H1 (cell line): ENCODE results near the gene SFT2D1. TPM values are rescaled to one million over a fixed set of nuclear protein-coding genes. Genes with fewer than 3 reads are reported as not detected.

Experiments
- CTCF ChIA-PET: fragments of 300-600 bp; sonication (Branson Sonifier 250); formaldehyde crosslinking; loops from one replicate; lab custom pipeline; 2021; ENCODE audit not compliant: partially characterized antibody; lab: Charles Lee
- POLR2A ChIA-PET: fragments of 300-600 bp; sonication (Branson Sonifier 250); formaldehyde crosslinking; loops from one replicate; lab custom pipeline; 2021; ENCODE audit warnings: inconsistent platforms; ENCODE audit not compliant: partially characterized antibody; lab: Charles Lee
- DNase-seq, 2 experiments: peaks; one replicate each; pipeline versions ENCODE4 v3.0.0 to v3.0.0-alpha.2; 2010 to 2022; ENCODE audit warnings: low spot score in 2 of 2, low read depth in 1 of 2, mixed read lengths in 1 of 2
- FAIRE-seq: peaks from 2 replicates; lab custom pipeline; 2011; peaks lifted over from hg19 to GRCh38; lab: Jason Lieb, UNC
- H2AFZ ChIP-seq: 2 replicates; pipeline ENCODE4 v1.8.1; 2012; ENCODE audit warnings: low read length, inconsistent platforms
- H2AK5ac ChIP-seq: 2 replicates; pipeline ENCODE4 v1.6.1; 2013; ENCODE audit warnings: low read depth, low read length
- H2BK120ac ChIP-seq: replicated peaks from 2 replicates; pipeline ENCODE3; 2013; ENCODE audit warnings: low read depth, low read length, inconsistent platforms
- H2BK12ac ChIP-seq: 2 replicates; pipeline ENCODE4 v1.6.1; 2013; ENCODE audit warnings: low read depth, low read length
- H2BK15ac ChIP-seq: 2 replicates; pipeline ENCODE4 v1.6.1; 2013; ENCODE audit warnings: low read length
- H2BK20ac ChIP-seq: 2 replicates; pipeline ENCODE4 v1.6.1; 2013; ENCODE audit warnings: low read length
- H2BK5ac ChIP-seq: 2 replicates; pipeline ENCODE4 v1.6.1; 2013; ENCODE audit warnings: low read depth, low read length
- H3K14ac ChIP-seq: 2 replicates; pipeline ENCODE4 v1.6.1; 2013; ENCODE audit warnings: inconsistent platforms; ENCODE audit not compliant: insufficient read length
- H3K18ac ChIP-seq: 2 replicates; pipeline ENCODE4 v1.6.1; 2013; ENCODE audit warnings: low read length; ENCODE audit errors: extremely low read depth
- H3K23ac ChIP-seq: 2 replicates; pipeline ENCODE4 v1.6.1; 2013; ENCODE audit warnings: inconsistent platforms; ENCODE audit not compliant: insufficient read length
- H3K23me2 ChIP-seq: 2 replicates; pipeline ENCODE4 v1.6.1; 2013; ENCODE audit warnings: low read depth, low read length
- H3K27ac ChIP-seq: 2 replicates; pipeline ENCODE4 v1.6.1; 2011; ENCODE audit warnings: low read depth, low read length, inconsistent platforms
- H3K27me3 ChIP-seq, 4 experiments: replicated peaks in 1 of 4; 1 replicate in 1 of 4; 2 replicates in 3 of 4; pipeline versions ENCODE4 v1.6.1 to v1.8.1; 2011 to 2013; ENCODE audit warnings: low read length in 3 of 4, mild to moderate bottlenecking in 3 of 4, inconsistent platforms in 2 of 4, mixed read lengths in 2 of 4, moderate library complexity in 1 of 4; ENCODE audit not compliant: control insufficient read depth in 3 of 4, insufficient read depth in 3 of 4; ENCODE audit errors: extremely low read depth in 1 of 4
- H3K36me3 ChIP-seq, 4 experiments: 2 replicates each; pipeline versions ENCODE4 v1.6.1 to v1.8.1; 2011 to 2013; ENCODE audit warnings: mild to moderate bottlenecking in 4 of 4, low read length in 3 of 4, moderate library complexity in 2 of 4, control low read depth in 1 of 4, inconsistent platforms in 1 of 4; ENCODE audit not compliant: insufficient read depth in 4 of 4, control insufficient read depth in 2 of 4
- H3K4ac ChIP-seq: replicated peaks from 2 replicates; pipeline ENCODE3; 2013; ENCODE audit warnings: low read length, low read depth, mixed read lengths, inconsistent platforms; ENCODE audit not compliant: insufficient read length
- H3K4me1 ChIP-seq, 4 experiments: replicated peaks in 1 of 4; 1 replicate in 1 of 4; 2 replicates in 3 of 4; pipeline versions ENCODE4 v1.6.1 to v1.8.1; 2011 to 2013; ENCODE audit warnings: low read length in 3 of 4, inconsistent platforms in 2 of 4, mixed read lengths in 1 of 4; ENCODE audit not compliant: insufficient read depth in 4 of 4, control insufficient read depth in 3 of 4
- H3K4me2 ChIP-seq, 2 experiments: 2 replicates each; pipeline versions ENCODE4 v1.6.1 to v1.8.1; 2011 to 2013; ENCODE audit warnings: low read depth in 2 of 2, low read length in 2 of 2, control low read depth in 1 of 2, inconsistent platforms in 1 of 2, mild to moderate bottlenecking in 1 of 2; ENCODE audit not compliant: insufficient read depth in 1 of 2
- H3K4me3 ChIP-seq, 4 experiments: fragments of 200-600, 300-600 bp in 1 of 4; sonication (generic), shearing (Covaris generic), sonication (Bioruptor Twin) in 1 of 4; 2 replicates each; pipeline versions ENCODE4 v1.5.1 to v1.8.1; 2011 to 2016; ENCODE audit warnings: low read length in 4 of 4, low read depth in 3 of 4, control low read depth in 2 of 4, inconsistent platforms in 2 of 4, mild to moderate bottlenecking in 2 of 4, mixed read lengths in 1 of 4, moderate library complexity in 1 of 4; ENCODE audit not compliant: insufficient read depth in 2 of 4; ENCODE audit errors: extremely low read depth in 1 of 4
- H3K56ac ChIP-seq: replicated peaks from 2 replicates; pipeline ENCODE3; 2013; ENCODE audit warnings: low read depth, mild to moderate bottlenecking, mixed read lengths, low read length, inconsistent platforms; ENCODE audit not compliant: insufficient read length
- H3K79me1 ChIP-seq: 2 replicates; pipeline ENCODE4 v1.6.1; 2013; ENCODE audit warnings: low read depth, low read length, control low read depth
- H3K79me2 ChIP-seq, 2 experiments: 2 replicates each; pipeline versions ENCODE4 v1.6.1 to v1.8.1; 2012 to 2013; ENCODE audit warnings: low read length in 2 of 2, mild to moderate bottlenecking in 2 of 2, inconsistent platforms in 1 of 2; ENCODE audit not compliant: insufficient read depth in 2 of 2, control insufficient read depth in 1 of 2
- H3K9ac ChIP-seq, 4 experiments: replicated peaks in 1 of 4; 1 replicate in 1 of 4; 2 replicates in 3 of 4; pipeline versions ENCODE4 v1.6.1 to v1.8.1; 2011 to 2013; ENCODE audit warnings: low read depth in 3 of 4, low read length in 3 of 4, control low read depth in 2 of 4, mild to moderate bottlenecking in 2 of 4, moderate library complexity in 2 of 4, inconsistent platforms in 1 of 4; ENCODE audit errors: extremely low read depth in 1 of 4
- H3K9me3 ChIP-seq, 2 experiments: 2 replicates each; pipeline versions ENCODE4 v1.6.1 to v1.8.1; 2012 to 2013; ENCODE audit warnings: mild to moderate bottlenecking in 2 of 2, moderate library complexity in 2 of 2, control low read depth in 1 of 2, inconsistent platforms in 1 of 2, low read depth in 1 of 2, low read length in 1 of 2, mixed read lengths in 1 of 2; ENCODE audit not compliant: insufficient read depth in 2 of 2
- H4K20me1 ChIP-seq, 2 experiments: replicated peaks in 1 of 2; 2 replicates each; pipeline versions ENCODE3 to v1.8.1; 2011 to 2013; ENCODE audit warnings: inconsistent platforms in 2 of 2, low read length in 2 of 2, mild to moderate bottlenecking in 1 of 2; ENCODE audit not compliant: insufficient read depth in 2 of 2, control insufficient read depth in 1 of 2
- H4K5ac ChIP-seq: 2 replicates; pipeline ENCODE4 v1.6.1; 2013; ENCODE audit warnings: low read length, low read depth, mixed read lengths, inconsistent platforms; ENCODE audit not compliant: insufficient read length
- H4K8ac ChIP-seq: 2 replicates; pipeline ENCODE4 v1.8.0; 2013; ENCODE audit warnings: mild to moderate bottlenecking, moderate library complexity, low read length, inconsistent platforms; ENCODE audit not compliant: insufficient read depth; ENCODE audit errors: extremely low read depth
- H4K91ac ChIP-seq: replicated peaks from 2 replicates; pipeline ENCODE3; 2013; ENCODE audit warnings: low read length, mixed read lengths, inconsistent platforms; ENCODE audit not compliant: insufficient read length
- ASH2L ChIP-seq: fragments of 200-600, 300-600 bp; sonication (generic); IDR thresholded peaks from one replicate; pipeline ENCODE4 v1.7.1; 2017; ENCODE audit warnings: low read length
- BACH1 ChIP-seq: IDR thresholded peaks from 2 replicates; pipeline ENCODE4 v1.6.1; 2012; ENCODE audit warnings: low read length, improper control_type of control experiment
- CBX8 ChIP-seq: fragments of 300-800, 300-1000 bp; sonication (generic); IDR thresholded peaks from 2 replicates; pipeline ENCODE4 v1.7.1; 2016; ENCODE audit warnings: low read depth, low read length, borderline replicate concordance
- CHD1 ChIP-seq: IDR thresholded peaks from 2 replicates; pipeline ENCODE4 v1.6.1; 2012; ENCODE audit warnings: low read depth, low read length, improper control_type of control experiment
- CHD2 ChIP-seq: IDR thresholded peaks from 2 replicates; pipeline ENCODE4 v1.6.1; 2012; ENCODE audit warnings: low read length, improper control_type of control experiment
- CREB1 ChIP-seq: IDR thresholded peaks from 2 replicates; pipeline ENCODE4 v1.6.1; 2012; ENCODE audit warnings: inconsistent platforms
- EGR1 ChIP-seq: IDR thresholded peaks from 2 replicates; pipeline ENCODE4 v1.6.1; 2011; ENCODE audit warnings: low read depth, low read length, borderline replicate concordance
- JUND ChIP-seq: IDR thresholded peaks from 2 replicates; pipeline ENCODE4 v1.6.1; 2011; ENCODE audit warnings: mild to moderate bottlenecking, improper control_type of control experiment, low read length
- KDM1A ChIP-seq: fragments of 200-600, 300-600 bp; sonication (generic); IDR thresholded peaks from 2 replicates; pipeline ENCODE4 v1.7.1; 2016; ENCODE audit warnings: mild to moderate bottlenecking, low read length, borderline replicate concordance
- NANOG ChIP-seq: IDR thresholded peaks from 2 replicates; pipeline ENCODE4 v1.6.1; 2011; ENCODE audit warnings: low read length, low read depth, mild to moderate bottlenecking, inconsistent platforms; ENCODE audit not compliant: insufficient read depth, poor library complexity, severe bottlenecking
- POU5F1 ChIP-seq: IDR thresholded peaks from 2 replicates; pipeline ENCODE4 v1.6.1; 2011; ENCODE audit warnings: low read depth, mild to moderate bottlenecking, low read length, moderate library complexity
- WGBS, 2 experiments: shearing (Covaris generic) in 1 of 2; methylation state at CpG; one replicate each; pipeline versions ENCODE4 v1.1.6 to v1.1.7; 2013 to 2015; ENCODE audit warnings: low lambda C conversion rate in 2 of 2, mixed read lengths in 2 of 2, inconsistent platforms in 1 of 2, low coverage in 1 of 2, missing lambda C conversion rate in 1 of 2; ENCODE audit not compliant: insufficient replicate concordance in 2 of 2, insufficient coverage in 1 of 2, insufficient read length in 1 of 2; ENCODE audit errors: extremely low coverage in 1 of 2, missing lambda C conversion rate in 1 of 2; 5-methylcytosine and 5-hydroxymethylcytosine counted together
- polyA plus RNA-seq, 7 experiments: library from polyadenylated mRNA; depleted of rRNA in 3 of 7; stranded (reverse) in 5 of 7; unstranded in 2 of 7; fragments of >200 nt in 5 of 7; fragments of 200-250 nt in 2 of 7; gene quantifications; 1 replicate in 5 of 7; 2 replicates in 1 of 7; 4 replicates in 1 of 7; pipeline versions ENCODE4 v1.2.1 to v1.2.3, GENCODE V29; 2011 to 2013; ENCODE audit warnings: missing spikeins in 2 of 7, mixed read lengths in 2 of 7
- total RNA-seq: library from RNA; stranded (reverse); fragmentation: NEBNext Ultra II Directional; extraction: Animal tissue kit (Norgen Biotek cat#: 25700); gene quantifications from 2 replicates; pipeline ENCODE4 v1.2.1, GENCODE V29; 2021
- TF ChIP-seq, protein P1 (sequence below): IDR thresholded peaks from 2 replicates; pipeline ENCODE4 v1.6.1; 2012; ENCODE audit warnings: inconsistent platforms

SFT2D1 gene
- total and polyA plus RNA-seq, 2 of the 8 experiments (the other 6 are each of a cell fraction or from before 2014, with no cell fraction given), result 52.3 to 76.1 TPM

GRCh38 chr6:166277018-166277417 lies 65.3 kb downstream of the SFT2D1 start:
- Histone ChIP-seq H3K23me2 (no peaks in the 10 kb centered on the region), H3K4ac (no peak overlapping the region), H3K9ac (no peak overlapping the region), H2BK120ac (no peak overlapping the region), H3K14ac (no peak overlapping the region), H2AFZ (no peak overlapping the region), H3K79me1 (no peaks in the 10 kb centered on the region), H3K36me3 (no peaks in the 10 kb centered on the region), H3K79me2 (no peaks in the 10 kb centered on the region; a peak in 1 of 4 replicates), H3K9me3 (no peaks in the 10 kb centered on the region)
- DNase-seq, result no peak
- FAIRE-seq, result no peak
- POLR2A ChIA-PET, result interaction anchor here (0.7 kb wide), 1 partner anchor 57 kb away, joined by 3 read pairs; no protein-coding TSS in a partner anchor
- TF ChIP-seq KDM1A (no peak), NANOG (no peak), POU5F1 (no peak), EGR1 (no peak), CHD2 (no peak), JUND (no peak), CREB1 (no peak), ASH2L (no peak), BACH1 (no peak), CBX8 (no peak), CHD1 (no peak)
- TF ChIP-seq, protein P1, sequence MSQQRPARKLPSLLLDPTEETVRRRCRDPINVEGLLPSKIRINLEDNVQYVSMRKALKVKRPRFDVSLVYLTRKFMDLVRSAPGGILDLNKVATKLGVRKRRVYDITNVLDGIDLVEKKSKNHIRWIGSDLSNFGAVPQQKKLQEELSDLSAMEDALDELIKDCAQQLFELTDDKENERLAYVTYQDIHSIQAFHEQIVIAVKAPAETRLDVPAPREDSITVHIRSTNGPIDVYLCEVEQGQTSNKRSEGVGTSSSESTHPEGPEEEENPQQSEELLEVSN, result no peak
- TF ChIP-seq, all 59 proteins: peak for 0
- CTCF ChIA-PET, result interaction anchor here (0.7 to 5.1 kb wide), 20 partner anchors 8 to 1295 kb away, joined by 3 to 64 read pairs (median 4); no protein-coding TSS in a partner anchor
- no peak overlapping the region for H3K27ac ChIP-seq
- H4K20me1 ChIP-seq, result peaks cover 0 to 3% of the 10 kb centered on the region in 2 experiments
- no peak overlapping the region for H2BK15ac ChIP-seq
- 82% methylated on average over 11 of the region's 11 CpGs; no CpG with 5 or more reads in 1 of the 2 experiments for WGBS, 2 experiments
- H3K4me3 ChIP-seq, result no peak overlapping the region
- H2BK5ac ChIP-seq, result no peak overlapping the region
- H2AK5ac ChIP-seq, result no peak overlapping the region
- no peak overlapping the region for H2BK20ac ChIP-seq
- no peaks in the 10 kb centered on the region for H3K4me1 ChIP-seq
- no peak overlapping the region for H4K8ac ChIP-seq
- no peak overlapping the region for H3K56ac ChIP-seq
- H4K5ac ChIP-seq, result no peak overlapping the region
- no peak overlapping the region for H3K4me2 ChIP-seq
- peaks cover 0 to 8% (median 0%) of the 10 kb centered on the region in 4 experiments; a peak in 2 of 7 replicates for H3K27me3 ChIP-seq
- no peak overlapping the region for H2BK12ac ChIP-seq
- no peak overlapping the region for H3K23ac ChIP-seq
- H4K91ac ChIP-seq, result no peak overlapping the region
- H3K18ac ChIP-seq, result no peak overlapping the region
